ENCODE data around the gene RBP7.
A peak's percentile ranks its signal among the peaks of the same experiment; 100 is the strongest.
"Not testable (repeated sequence)": the region's sequence is repeated elsewhere in the genome, so short reads cannot be mapped to it uniquely, and the experiment has no call there.

The RBP7 gene

DNA sequence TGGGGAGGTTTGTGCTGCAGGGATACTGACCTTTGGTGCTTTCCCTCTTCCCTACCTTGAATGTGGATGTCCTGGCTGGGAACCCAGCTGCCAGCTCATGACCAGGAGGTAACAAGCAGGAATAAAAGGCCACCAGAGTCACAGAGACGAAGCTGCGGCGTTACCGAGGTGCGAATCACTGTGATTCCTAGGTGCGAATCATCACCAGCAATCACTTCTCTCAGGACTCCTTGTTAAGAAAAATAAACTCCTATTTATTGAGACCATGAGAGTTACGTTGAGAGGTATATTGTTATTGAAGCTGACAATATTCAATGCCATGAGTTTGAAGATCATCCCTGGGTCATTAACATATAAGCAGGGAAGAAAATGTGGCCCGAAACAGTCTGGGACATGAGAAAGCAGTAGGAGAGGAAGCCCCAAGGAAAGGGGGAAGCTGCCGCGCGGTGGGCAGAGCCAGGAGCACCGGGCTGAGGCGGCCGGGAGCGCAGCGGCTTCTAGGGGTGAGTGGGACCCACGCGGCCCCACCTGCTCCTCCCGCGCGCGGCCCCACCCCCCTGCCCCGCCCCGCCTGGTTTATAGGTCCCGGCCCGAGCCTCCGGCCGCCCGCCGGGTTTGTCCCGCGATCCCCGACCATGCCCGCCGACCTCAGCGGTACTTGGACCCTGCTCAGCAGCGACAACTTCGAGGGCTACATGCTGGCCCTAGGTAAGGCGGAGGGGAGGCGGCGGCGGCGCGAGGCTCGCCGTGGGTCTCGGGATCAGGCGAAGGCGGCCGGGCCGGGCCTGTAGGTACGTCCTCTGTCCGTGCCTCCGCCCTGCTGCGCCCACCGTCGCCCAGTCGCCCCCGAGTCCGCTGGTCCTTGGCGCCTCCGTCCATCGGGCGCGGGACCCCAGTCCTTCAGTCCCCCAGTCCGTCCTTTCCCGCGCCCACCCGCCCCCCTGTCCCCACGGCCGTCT lies at the start of gene RBP7:
Gene RBP7, plus strand, starts transcription at position 605 of the 959 bp plus-strand sequence. Its CDS starts 31 bp downstream, at position 636.
- no peak for DNase-seq (ENCODE audit: low spot score)

DNA sequence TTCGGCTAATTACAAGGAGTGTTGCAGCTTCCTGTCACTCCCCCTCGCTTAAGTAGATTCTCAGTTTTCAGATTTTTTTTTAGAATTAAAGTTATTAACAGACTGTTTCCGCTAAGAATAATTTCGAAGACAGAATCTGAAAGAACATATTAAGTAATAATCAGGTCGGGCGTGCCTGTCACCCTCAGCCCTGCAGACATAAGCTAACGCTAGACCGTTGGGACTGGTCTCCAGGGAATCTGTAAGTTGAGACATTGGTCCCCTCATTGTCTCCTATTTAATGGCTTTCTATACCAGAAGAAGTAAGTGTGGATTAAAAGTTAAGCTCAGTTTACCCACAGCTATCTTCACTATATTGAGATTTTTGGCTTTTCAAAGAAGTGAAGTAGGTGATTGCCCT lies 39.3 kb upstream of the RBP7 start:
- DNase-seq (ENCODE audit: low spot score), result no peak

DNA sequence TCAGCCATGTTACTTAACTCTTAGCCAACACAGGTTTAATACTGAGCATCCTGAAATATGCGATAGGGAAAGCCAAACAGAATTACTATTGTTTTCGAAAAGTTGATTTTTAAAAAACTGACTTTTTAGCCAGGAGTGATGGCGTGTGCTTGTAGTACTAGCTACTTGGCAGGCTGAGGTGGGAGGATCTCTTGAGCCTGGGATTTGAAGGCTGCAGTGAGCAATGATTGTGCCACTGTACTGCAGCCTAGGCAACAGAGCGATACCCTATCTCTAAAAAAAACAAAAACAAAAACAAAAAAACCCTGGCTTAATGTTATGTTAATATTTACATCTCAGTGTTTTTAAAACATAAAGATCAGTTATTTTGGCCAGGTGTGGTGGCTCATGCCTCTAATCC lies 37.0 kb upstream of the RBP7 start:
- no peak for DNase-seq (ENCODE audit: low spot score)

DNA sequence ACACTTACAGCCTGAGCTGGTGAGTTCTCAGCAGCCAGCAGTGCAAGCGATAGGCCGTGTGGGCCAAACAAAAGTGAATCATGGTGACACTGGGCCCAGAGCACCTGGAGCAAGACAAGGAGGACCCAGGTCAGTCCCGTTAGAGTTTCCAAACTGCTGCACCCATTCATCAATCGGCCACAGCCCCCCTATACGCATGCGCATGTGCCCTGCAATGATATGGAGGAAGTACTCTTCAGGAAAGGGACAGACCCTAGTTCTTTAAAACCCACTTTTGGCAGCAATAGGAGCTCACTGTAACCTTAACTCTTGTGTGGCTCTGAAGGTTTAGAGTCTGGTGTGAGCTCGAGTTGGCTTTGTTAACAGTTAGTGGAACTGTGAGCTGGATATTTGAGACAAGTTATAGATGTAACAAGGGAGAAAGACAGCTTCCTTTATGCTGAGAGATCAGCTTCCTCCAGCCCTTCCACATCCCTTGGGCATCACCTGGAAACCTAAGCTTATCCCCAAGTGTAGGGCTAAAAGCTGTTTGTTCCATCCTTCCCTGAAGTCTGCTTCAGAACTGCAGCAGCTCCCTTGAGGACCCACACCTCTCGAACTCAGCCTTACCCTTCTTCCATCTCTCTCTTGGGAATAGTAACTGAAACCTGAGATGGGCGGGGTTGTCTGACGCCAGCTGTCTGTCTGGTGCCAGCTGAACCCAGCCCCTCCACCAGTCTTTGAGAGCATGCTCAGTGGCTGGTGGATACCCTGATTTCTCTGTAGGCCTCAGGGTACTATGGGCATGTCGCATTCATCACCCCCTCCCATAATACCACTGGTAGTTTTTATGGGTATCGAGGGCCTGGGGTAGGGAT lies 36.1 kb upstream of the RBP7 start:
- DNase-seq (ENCODE audit: low spot score), result peak; percentile 30

DNA sequence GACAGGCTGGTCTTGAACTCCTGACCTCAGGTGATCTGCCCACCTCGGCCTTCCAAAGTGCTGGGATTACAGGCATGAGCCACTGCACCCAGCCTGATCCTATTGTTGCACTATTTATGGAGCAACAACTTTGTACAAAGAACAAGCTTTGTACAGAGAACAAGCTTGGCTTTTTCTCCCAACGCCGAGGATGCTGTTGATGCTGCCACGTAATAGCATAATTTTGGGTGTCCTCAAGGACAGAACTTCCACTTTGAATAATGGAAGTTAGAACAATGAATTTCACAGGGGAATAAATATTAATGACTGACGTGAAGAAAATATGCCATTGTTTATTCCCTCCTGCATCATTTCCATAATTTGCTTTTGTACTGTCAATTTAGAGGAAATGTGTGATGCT lies 12.8 kb upstream of the RBP7 start:
- no peak for DNase-seq (ENCODE audit: low spot score)

DNA sequence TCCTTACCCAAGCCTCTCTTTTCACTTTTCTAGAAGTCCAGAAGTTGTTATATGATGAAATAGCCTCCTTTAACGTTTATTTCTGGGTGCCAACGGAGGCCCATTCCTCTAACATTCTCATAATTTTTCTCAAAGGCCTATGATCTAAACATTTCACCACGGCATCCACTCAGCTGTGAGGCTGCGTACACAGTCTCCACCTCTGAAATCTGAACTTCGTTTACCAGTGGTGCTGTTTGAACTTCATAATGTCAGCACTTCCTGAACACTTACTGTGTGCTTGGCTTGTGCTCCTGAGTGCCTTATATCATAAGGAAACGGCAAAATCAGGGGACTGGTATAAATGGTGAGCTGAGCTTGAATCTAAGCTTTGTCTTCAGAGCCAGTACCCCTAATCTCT lies 12.0 kb upstream of the RBP7 start:
- DNase-seq (ENCODE audit: low spot score), result no peak

DNA sequence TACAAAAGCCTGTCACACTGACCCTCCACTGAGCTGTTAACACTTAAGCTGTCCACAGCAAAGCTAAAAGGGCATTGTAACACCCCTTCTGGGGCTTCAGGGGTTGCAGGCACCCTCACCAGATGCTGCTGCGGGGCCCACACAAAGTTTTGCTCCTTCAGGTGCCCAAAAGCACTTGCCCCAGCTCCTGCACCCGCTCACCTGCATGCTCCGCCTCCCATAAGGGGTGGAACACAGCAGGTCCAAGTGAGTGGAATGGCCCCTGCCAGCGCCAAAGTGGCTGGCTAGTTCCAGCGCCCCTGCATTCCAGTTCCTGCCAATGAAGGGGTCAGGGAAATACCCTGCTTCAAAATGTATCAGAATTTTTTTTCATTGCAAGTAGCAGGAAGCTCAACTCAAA lies 7.3 kb upstream of the RBP7 start:
- no peak for DNase-seq (ENCODE audit: low spot score)

DNA sequence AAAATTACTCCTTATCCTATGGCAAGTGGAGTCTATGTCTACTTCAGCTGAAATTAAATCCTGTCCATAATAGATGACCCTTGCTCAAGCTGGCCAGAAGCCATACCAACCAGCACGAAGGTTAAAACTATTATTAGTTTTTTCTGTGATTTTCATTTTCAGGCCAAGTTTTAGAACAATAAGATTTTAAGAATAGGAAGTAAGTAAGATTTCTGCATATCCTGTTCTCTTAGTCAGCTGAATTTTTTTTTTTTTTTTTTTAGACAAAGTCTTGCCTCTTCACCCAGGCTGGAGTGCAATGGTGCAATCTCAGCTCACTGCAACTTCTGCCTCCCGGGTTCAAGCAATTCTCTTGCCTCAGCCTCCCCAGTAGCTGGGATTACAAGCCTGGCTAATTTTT lies 6.1 kb upstream of the RBP7 start:
- DNase-seq (ENCODE audit: low spot score), result no peak

DNA sequence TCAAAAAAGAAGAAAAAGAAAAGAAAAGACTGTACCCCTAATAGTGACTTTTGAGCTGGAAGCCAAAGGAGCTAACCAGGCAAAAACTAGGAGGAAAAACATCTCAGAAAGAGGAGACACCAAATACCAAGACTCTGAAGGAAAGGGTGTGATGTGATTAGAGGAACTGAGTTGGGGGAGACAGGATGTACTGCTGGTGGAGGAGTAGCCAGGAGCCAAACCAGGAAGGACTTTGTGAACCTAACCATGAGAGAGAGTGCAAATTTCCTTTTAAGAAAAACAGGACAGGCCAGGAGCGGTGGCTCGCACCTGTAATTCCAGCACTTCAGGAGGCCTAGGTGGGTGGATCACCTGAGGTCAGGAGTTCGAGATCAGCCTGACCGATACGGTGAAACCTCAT lies 4.1 kb upstream of the RBP7 start:
- DNase-seq (ENCODE audit: low spot score), result no peak

DNA sequence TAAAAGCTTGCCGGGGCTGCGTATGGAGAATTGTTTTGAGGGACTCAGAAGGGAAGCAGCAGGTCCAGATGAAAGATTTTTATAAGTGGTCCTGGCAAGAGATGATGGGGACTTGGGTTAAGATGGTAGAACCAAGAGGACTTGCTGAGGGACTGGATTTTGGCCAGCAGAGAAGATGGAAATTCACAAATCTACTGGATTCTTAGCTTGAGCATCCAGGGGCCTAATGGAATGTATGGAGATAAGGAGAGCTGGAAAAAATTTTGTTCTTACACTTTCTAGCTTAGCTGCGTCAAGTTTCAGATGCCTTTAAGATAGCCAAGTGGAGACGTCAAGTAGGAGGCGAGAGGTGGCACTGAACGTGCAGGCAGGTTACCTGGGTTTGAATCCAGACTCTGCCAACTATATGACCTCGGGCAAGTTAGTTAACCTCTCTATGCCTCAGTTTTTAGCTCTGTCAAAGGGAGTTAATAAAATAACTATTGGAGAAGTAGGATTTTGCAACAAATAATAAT lies 3.4 kb upstream of the RBP7 start:
- no peak for DNase-seq (ENCODE audit: low spot score)

DNA sequence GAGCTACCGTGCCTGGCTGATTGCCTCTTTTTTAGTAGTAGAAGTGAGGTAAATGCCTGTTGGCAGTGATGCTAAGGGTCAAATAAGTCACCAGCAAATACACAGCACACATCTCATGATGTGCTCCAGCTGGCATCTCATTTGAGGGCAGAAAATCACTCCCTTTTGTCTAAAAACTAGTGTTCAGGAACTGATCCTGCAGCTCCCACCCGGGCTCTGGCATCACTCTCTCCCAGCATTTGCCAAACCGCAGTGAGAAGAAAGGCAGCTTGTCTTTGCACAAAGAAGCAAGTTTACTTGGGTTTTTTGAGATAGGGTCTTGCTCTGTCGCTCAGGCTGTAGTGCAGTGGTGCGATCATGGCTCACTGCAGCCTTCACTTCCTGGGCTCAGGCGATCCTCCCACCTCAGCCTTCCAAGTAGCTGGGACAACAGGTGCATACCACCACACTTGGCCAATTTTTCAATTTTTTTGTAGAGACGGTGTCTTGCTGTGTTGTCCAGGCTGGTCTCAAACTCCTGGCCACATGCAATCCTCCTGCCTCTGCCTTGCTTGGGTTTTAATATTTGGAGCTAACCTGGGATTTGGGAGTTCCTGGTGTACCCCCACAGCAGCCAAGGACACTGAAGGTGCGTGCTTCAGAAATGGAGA lies 4.1 kb downstream of the RBP7 start:
- peak; percentile 17 for DNase-seq (ENCODE audit: low spot score)

DNA sequence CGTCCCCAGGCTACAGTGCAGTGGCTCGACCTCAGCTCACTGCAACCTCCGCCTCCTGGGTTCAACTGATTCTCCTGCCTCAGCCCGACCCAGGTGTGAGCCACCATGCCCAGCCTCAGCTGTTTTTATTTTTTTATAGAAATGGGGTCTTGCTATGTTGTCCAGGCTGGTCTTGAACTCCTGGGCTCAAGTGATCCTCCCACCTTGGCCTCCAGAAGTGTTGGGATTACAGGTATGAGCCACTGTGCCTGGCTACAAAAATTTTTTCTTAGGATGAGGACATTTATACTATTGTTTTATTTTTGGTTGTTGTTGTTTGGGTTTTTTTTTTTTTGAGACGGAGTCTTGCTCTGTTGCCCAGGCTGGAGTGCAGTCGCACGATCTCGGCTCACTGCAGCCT lies 8.2 kb downstream of the RBP7 start:
- not testable (repeated sequence) for DNase-seq (ENCODE audit: low spot score)

DNA sequence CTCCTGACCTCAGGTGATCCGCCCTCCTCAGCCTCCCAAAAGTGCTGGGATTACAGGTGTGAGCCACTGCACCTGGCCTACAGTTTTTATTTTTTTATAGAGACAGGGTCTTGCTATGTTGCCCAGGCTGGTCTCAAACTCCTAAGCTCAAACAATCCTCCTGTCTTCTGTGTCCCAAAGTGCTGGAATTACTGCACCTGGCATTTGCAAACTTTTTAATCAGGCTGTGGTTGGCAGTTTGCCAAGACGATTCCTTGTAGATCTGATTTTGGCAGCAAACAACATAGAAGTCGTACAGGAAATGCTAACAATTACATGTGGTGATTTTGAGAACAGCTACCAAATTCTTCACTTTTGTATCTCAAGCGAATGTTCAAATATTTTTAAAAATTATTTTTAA lies 10.1 kb downstream of the RBP7 start:
- DNase-seq (ENCODE audit: low spot score), result no peak

DNA sequence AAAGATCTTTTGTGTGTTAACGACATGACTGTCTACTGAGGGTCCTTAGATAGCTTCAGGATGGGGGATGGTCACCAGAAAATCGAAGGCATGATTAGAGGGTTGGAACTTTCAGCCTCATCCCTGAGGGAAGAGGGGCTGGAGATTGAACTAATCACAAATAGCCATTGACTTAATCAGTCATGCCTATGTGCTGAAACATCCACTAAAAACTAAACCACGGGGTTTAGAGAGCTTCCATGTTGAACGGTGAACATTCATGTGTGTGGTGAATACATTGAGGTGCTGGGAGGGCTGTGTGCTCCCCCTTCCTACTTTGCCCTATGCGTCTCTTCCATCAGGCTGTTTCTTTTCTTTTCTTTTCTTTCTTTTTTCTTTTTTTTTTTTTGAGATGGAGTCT lies 17.0 kb downstream of the RBP7 start:
- no peak for DNase-seq (ENCODE audit: low spot score)

DNA sequence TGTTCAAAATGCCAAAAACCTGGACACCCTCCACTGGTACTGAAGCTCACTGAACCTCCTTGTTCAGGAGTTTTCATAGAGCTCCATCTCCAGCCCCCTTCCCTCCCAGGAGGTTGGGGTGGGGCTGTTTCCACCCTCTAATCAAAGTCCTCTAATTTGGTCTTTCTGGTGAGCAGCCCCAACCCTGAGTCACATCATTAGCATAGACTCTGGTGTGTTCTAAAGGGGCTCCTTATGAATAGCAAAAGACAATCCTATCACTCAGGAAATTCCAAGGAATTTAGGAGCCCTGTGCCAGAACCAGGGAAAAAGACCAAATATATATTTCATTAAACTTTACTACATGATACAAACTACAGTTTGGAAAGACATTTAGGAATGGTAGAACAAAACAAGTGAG lies 22.5 kb downstream of the RBP7 start:
- DNase-seq (ENCODE audit: low spot score), result no peak

DNA sequence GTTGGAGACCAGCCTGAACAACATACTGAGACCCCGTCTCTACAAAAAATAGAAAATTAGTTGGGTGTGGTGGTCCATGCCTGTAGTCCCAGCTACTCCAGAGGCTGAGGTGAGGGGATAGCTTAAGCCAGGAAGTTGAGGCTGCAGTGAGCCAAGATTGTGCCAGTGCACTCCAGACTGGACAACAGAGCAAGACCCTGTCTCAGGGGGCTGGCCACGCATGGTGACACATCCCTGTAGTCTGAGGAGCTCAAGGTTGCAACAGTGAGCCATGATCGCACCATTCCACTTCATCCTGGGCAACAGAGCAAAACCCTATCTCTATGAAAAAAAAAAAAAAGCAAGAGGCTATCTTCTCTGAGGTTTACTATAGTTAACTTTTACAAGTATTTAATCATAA lies 23.1 kb downstream of the RBP7 start:
- DNase-seq (ENCODE audit: low spot score), result no peak

DNA sequence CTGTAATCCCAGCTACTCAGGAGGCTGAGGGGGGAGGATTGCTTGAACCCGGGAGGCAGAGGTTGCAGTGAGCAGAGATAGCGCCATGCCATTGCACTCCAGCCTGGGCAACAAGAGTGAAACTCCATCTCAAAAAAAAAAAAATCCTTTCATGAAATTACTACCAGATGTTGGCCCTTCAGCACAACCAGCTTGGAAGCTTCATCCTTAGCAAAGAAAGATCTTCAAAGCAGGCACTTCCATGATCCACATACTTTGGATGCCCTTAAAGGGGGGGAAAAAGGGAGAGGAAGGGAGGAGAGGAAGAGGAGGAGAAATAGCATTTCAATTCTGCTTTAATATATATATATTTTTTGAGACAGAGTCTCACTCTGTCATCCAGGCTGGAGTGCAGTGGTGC lies 23.6 kb downstream of the RBP7 start:
- not testable (repeated sequence) for DNase-seq (ENCODE audit: low spot score)

DNA sequence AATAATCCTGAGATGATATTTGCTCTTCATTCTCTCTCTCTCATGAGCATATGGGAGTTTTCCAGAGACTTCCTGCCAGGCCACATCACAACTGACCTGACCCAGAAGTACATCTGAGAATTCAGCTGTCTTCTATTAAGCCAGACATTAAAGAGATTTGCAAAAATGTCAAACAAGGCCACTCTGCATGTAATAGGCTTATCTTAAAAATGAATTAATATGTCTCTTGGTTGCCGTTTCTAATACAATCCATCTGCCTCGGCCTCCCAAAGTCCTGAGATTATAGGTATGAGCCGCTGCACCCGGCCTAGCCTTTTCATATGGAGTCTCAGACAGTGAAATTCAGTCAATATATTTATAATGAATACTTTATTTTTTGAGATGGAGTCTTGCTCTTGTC lies 25.0 kb downstream of the RBP7 start:
- DNase-seq (ENCODE audit: low spot score), result not testable (repeated sequence)

DNA sequence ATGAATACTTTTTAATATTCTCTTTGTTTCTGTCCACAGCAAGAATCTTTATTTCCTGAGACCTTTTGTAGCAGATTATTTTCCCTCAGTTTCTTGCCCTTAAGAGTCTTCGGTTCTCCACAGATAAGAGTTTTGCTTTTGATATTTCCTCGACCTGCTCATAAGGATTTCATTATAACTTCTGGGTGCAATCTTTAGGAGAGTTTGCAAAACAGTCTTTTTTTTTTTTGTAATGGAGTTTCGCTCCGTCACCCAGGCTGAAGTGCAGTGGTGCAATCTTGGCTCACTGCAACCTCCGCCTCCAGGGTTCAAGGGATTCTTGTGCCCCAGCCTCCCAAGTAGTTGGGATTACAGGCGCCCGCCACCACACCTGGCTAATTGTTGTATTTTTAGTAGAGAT lies 25.6 kb downstream of the RBP7 start:
- DNase-seq (ENCODE audit: low spot score), result no peak

DNA sequence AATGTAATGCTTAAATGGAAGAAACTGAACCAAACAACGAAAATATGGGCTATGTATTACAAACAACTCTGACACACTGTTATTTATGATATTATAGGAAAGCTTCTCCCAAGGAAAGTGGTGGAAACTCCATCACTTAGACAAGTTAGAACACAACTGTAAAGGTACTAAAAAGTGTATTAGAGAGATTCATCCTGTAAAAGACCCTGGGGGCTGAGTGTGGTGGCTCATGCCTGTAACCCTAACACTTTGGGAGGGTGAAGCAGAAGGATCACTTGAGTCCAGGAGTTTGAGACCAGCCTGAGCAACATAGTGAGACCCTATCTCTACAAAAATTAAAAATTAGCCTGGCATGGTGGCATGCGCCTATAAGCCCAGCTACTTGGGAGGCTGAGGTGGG lies 28.3 kb downstream of the RBP7 start:
- DNase-seq (ENCODE audit: low spot score), result no peak

DNA sequence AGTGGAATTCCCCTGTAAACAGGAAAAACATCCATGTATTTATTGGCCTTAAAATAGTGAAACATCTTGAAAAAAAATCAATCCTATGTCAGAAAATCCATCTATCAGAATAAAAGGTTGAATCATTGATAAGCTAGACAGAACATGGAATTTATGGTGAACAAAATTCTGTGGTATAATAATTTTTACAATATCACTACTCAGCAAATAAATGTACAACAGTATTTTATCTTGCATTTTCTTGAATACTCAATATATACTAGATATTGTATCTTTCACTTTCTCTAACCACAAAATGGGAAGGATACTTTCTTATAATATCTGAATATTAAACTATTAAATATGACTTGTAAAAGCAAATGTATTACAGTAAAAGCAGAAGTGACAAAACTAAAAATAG lies 30.0 kb downstream of the RBP7 start:
- no peak for DNase-seq (ENCODE audit: low spot score)

DNA sequence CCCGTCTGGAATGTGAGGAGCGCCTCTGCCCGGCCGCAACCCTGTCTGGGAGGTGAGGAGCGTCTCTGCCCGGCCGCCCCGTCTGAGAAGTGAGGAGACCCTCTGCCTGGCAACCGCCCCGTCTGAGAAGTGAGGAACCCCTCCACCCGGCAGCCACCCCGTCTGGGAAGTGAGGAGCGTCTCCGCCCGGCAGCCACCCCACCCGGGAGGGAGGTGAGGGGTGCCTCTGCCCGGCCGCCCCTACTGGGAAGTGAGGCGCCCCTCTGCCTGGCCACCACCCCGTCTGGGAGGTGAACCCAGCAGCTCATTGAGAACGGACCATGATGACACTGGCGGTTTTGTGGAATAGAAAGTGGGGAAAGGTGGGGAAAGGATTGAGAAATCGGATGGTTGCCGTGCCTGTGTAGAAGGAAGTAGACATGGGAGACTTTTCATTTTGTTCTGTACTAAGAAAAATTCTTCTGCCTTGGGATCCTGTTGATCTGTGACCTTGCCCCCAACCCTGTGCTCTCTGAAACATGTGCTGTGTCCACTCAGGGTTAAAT lies 32.0 kb downstream of the RBP7 start:
- not testable (repeated sequence) for DNase-seq (ENCODE audit: low spot score)
